Measurements from ENCODE around the gene RHCG. TPM values are rescaled to one million over a fixed set of nuclear protein-coding genes. Genes with fewer than 3 reads are reported as not detected.

Gene RHCG
- total RNA-seq, 1 donor from 2014 or later, result 247 TPM

GRCh38 chr15:89531796-89532537 lies 35.6 kb upstream of the RHCG start:
- FAIRE-seq (no peak), DNase-seq (ENCODE audit: low read depth) (peak; percentile 84)

GRCh38 chr15:89530976-89531375 lies 34.6 kb upstream of the RHCG start:
- TF ChIP-seq, protein P1, sequence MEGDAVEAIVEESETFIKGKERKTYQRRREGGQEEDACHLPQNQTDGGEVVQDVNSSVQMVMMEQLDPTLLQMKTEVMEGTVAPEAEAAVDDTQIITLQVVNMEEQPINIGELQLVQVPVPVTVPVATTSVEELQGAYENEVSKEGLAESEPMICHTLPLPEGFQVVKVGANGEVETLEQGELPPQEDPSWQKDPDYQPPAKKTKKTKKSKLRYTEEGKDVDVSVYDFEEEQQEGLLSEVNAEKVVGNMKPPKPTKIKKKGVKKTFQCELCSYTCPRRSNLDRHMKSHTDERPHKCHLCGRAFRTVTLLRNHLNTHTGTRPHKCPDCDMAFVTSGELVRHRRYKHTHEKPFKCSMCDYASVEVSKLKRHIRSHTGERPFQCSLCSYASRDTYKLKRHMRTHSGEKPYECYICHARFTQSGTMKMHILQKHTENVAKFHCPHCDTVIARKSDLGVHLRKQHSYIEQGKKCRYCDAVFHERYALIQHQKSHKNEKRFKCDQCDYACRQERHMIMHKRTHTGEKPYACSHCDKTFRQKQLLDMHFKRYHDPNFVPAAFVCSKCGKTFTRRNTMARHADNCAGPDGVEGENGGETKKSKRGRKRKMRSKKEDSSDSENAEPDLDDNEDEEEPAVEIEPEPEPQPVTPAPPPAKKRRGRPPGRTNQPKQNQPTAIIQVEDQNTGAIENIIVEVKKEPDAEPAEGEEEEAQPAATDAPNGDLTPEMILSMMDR (IDR thresholded peaks at IDR 0.05; ENCODE audit: insufficient read depth, low read length, severe bottlenecking), result no peak
- no peaks in the 10 kb centered on the region for H3K27me3 ChIP-seq (ENCODE audit: control insufficient read depth, insufficient read depth, low read length)
- no peak for FAIRE-seq
- no peaks in the 10 kb centered on the region for H3K36me3 ChIP-seq (ENCODE audit: control insufficient read depth, insufficient read depth, low read length)
- DNase-seq (ENCODE audit: low read depth), result no peak
- no peak overlapping the region for H3K4me3 ChIP-seq (ENCODE audit: low read depth, low read length)

More at GRCh38 chr15:89531796-89532537, 35.6 kb upstream of the RHCG start:
- H3K27me3 ChIP-seq (ENCODE audit: control insufficient read depth, insufficient read depth, low read length), result no peaks in the 10 kb centered on the region
- TF ChIP-seq, protein P1 (IDR thresholded peaks at IDR 0.05; ENCODE audit: insufficient read depth, low read length, severe bottlenecking), result peak; percentile 21
- H3K4me3 ChIP-seq (ENCODE audit: low read depth, low read length), result no peak overlapping the region
- H3K36me3 ChIP-seq (ENCODE audit: control insufficient read depth, insufficient read depth, low read length), result no peaks in the 10 kb centered on the region

GRCh38 chr15:89528757-89529352 lies 32.5 kb upstream of the RHCG start:
- DNase-seq (ENCODE audit: low read depth) (no peak), FAIRE-seq (no peak)
- TF ChIP-seq, protein P1 (IDR thresholded peaks at IDR 0.05; ENCODE audit: insufficient read depth, low read length, severe bottlenecking), result no peak

DNA sequence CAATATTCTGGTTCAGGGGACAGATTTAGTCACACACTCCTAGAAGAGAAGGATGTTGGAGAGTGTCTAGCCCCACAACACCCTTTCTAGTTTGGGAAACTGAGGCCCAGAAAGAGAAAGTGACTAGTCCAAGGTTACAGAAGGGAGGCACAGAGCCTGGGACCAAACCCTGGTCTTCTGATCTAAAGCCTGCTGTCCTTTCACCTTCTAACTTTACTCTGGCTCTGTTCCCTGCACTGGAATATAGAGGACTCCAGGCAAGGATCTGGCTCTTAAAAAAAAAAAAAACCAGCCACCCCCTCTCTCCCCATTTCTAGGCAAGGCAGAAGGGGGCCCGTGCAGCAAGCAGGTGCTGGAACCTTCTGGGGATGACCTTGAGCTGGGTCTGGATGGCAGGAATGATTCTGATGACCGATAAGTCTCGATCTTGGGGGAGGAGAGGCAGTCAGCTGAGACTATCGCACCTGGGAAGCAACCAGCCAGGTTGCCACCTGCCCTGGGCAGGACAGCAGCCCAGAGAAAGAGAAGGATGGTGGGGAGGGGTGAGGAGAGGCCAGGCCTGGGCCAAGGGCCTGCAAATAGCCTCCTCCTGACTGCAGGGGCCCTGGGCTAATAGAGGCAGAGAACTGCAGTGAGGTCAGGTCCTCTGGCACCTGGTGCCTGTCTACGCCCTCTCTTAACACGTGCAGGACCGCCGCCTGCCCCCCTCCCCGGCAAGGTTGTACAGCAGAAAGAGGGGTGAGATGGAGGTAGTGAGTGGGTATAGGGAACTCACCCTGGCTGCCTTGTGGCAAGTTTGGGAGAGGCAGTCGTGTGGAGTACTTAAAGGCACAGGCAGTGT lies 30.4 kb upstream of the RHCG start:
- no peak for FAIRE-seq
- Histone ChIP-seq H3K36me3 (ENCODE audit: control insufficient read depth, insufficient read depth, low read length) (no peaks in the 10 kb centered on the region), H3K27me3 (ENCODE audit: control insufficient read depth, insufficient read depth, low read length) (no peaks in the 10 kb centered on the region), H3K4me3 (ENCODE audit: low read depth, low read length) (no peak overlapping the region)
- no peak for DNase-seq (ENCODE audit: low read depth)
- TF ChIP-seq, protein P1 (IDR thresholded peaks at IDR 0.05; ENCODE audit: insufficient read depth, low read length, severe bottlenecking), result no peak

More at GRCh38 chr15:89528757-89529352, 32.5 kb upstream of the RHCG start:
- Histone ChIP-seq H3K4me3 (ENCODE audit: low read depth, low read length) (no peak overlapping the region), H3K36me3 (ENCODE audit: control insufficient read depth, insufficient read depth, low read length) (no peaks in the 10 kb centered on the region), H3K27me3 (ENCODE audit: control insufficient read depth, insufficient read depth, low read length) (no peaks in the 10 kb centered on the region)

DNA sequence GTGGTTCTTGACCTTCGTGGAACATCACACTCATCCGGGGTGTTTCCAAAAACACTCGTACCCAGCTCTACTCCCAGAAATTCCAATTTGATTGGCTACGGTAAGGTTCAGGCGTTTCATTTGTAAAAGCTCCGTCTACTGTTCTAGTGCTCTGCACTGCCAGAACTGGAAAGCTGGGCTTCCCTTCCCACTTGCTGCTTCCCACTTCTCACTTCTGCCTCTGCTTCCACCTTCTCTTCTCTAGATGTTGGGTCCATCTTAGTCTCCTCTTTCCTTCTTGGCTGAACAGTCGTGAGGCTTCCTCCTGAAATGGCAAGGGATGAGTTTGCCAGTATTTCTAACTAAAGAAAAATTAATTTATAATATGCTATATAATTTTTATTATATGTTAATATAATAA lies 29.8 kb upstream of the RHCG start:
- FAIRE-seq (no peak), DNase-seq (ENCODE audit: low read depth) (no peak)
- Histone ChIP-seq H3K4me3 (ENCODE audit: low read depth, low read length) (no peak overlapping the region), H3K27me3 (ENCODE audit: control insufficient read depth, insufficient read depth, low read length) (no peaks in the 10 kb centered on the region), H3K36me3 (ENCODE audit: control insufficient read depth, insufficient read depth, low read length) (no peaks in the 10 kb centered on the region)
- TF ChIP-seq, protein P1 (IDR thresholded peaks at IDR 0.05; ENCODE audit: insufficient read depth, low read length, severe bottlenecking), result no peak

Data from bronchial epithelial cell (primary cell).